NB4 (cell line): ENCODE results near the gene LTB4R2.

Experiments used
- MYC ChIP-seq: IDR thresholded peaks from 2 replicates; pipeline ENCODE4 v1.6.1; 2011; ENCODE audit warnings: low read depth, low read length
- POLR2A ChIP-seq: IDR thresholded peaks from 2 replicates; pipeline ENCODE4 v1.6.1; 2011; ENCODE audit warnings: mild to moderate bottlenecking; ENCODE audit not compliant: insufficient read length; ENCODE audit errors: extremely low read depth
- TF ChIP-seq, protein P1 (sequence below): IDR thresholded peaks from one replicate; pipeline ENCODE4 v1.5.1; 2012; ENCODE audit warnings: low read depth, low read length
- TF ChIP-seq, protein P2 (sequence below): IDR thresholded peaks from 2 replicates; pipeline ENCODE4 v1.6.1; 2011; ENCODE audit warnings: low read depth, low read length

DNA sequence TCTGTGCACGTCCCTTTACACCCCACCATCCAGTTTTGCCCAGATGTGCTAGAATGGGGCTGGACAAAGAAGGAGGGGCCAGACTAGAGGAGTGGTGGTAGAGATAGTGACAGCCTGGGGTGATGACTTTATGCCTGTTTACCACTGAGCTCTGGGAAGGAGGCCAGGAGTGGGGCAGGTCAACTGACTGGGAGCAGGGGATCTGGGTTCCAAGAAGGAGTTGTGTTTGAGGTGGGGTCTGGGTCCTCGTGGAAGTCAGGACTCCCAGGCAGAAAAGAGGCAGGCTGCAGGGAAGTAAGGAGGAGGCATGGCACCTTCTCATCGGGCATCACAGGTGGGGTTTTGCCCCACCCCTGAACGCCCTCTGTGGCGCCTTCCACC lies 315 bp downstream of the LTB4R2 start:
- TF ChIP-seq, protein P1, sequence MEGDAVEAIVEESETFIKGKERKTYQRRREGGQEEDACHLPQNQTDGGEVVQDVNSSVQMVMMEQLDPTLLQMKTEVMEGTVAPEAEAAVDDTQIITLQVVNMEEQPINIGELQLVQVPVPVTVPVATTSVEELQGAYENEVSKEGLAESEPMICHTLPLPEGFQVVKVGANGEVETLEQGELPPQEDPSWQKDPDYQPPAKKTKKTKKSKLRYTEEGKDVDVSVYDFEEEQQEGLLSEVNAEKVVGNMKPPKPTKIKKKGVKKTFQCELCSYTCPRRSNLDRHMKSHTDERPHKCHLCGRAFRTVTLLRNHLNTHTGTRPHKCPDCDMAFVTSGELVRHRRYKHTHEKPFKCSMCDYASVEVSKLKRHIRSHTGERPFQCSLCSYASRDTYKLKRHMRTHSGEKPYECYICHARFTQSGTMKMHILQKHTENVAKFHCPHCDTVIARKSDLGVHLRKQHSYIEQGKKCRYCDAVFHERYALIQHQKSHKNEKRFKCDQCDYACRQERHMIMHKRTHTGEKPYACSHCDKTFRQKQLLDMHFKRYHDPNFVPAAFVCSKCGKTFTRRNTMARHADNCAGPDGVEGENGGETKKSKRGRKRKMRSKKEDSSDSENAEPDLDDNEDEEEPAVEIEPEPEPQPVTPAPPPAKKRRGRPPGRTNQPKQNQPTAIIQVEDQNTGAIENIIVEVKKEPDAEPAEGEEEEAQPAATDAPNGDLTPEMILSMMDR, result no peak
- TF ChIP-seq POLR2A (no peak), MYC (no peak)
- TF ChIP-seq, protein P2, sequence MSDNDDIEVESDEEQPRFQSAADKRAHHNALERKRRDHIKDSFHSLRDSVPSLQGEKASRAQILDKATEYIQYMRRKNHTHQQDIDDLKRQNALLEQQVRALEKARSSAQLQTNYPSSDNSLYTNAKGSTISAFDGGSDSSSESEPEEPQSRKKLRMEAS, result no peak
